ENCODE results near the gene DGKG.

Gene DGKG

DNA sequence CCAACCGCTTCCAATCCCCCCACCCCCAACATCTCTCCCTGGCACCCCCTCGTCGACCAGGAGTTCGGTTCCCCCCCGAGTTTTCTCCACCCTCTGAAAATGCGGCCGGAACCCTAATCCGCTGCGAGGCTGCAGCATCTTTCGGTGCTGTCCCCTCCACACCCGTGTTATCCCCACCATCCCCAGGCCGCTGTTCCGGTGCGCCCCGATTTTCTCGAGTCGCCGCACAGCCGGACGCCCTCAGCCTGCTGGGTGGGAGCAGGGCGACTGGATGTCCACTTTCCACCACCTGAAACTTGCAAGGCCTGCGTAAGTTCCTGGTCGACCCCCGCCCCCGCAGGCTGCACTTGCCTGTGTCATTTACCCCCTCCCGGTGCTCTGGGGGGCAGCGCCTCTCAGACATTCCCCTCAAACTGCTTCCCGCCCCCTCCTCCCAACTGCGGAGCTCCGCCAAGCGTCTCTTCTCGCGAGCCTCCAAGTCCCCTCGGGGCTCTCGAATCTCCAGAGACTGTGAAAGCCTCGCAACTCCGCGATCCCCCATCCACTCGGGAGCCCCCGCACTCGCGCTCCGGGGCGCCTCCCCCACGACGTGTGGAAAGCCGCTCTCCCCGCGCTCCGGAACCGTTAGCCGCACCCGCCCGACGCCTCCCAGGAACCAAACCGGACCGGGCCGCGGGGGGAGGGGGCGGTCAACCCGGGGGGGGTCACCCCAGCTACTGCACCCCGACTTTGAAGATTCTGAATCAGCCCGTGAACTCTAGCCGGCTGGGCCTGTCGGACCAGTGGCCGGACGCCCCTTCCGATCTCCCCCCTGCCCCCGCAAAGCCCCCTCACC is 253.7 kb downstream of the DGKG start:
- DNase-seq (ENCODE audit: low read depth), result no peak

DNA sequence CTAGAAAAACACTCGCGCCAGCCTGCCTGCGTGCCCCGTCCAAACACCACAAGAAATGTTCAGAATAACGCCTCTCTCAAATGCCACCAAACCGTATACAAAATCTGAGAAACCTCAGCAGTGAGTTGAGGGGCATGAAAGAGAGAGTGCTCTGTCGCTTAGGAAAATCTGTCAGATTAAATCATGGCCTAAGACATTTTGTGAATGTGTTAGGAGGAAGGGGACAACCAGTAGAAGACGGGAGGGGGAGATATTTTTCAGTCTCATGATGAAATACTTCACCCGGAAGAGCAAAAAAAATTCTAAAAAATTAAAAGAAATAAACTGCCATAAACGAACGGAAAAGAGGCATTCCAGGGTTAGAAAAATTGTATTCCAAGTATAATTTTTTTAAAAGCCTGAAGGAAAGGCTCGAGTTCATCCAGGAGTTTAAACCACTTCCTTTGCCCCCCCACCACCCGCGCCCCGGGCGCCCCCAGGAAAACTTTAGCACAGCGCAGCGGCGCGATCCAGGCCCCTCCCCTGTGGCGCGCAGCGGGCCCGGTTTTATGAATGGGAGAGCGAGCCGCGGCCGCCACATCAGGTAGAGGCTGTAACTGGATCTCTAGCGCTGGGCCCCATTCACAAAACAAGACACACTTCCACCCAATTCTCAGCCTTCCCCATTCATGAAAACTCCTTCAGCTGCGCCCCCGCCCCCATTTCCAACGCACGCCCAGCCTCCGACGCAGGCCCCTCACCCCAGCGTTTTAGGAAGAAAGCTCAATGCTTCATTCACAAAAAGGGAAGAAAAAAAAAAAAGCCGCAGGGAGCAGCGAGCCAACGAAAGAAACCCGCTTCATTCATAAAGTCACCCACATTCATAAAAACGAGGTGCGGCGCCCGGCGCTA is 254.6 kb downstream of the DGKG start:
- DNase-seq (ENCODE audit: low read depth), result peak; percentile 23

DNA sequence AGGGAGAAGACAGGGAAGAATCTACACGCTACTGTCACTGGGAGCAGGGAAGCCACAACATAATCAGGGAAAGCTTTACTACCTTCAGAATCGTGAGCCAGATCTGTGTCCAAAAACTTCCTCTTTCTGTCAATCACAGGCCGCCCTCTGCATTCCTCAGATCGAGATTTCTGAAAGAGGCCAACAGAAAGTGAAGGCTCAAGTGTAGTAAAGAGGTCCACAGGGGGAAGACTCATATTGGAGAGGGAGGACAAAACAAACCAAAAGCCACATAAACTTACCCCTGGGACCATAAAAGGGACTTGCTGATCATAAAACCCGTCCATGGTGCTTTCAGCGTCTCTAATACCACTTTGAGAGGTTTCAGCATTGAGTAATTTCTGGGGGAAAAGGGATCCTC is 256.5 kb downstream of the DGKG start:
- DNase-seq (ENCODE audit: low read depth), result no peak

DNA sequence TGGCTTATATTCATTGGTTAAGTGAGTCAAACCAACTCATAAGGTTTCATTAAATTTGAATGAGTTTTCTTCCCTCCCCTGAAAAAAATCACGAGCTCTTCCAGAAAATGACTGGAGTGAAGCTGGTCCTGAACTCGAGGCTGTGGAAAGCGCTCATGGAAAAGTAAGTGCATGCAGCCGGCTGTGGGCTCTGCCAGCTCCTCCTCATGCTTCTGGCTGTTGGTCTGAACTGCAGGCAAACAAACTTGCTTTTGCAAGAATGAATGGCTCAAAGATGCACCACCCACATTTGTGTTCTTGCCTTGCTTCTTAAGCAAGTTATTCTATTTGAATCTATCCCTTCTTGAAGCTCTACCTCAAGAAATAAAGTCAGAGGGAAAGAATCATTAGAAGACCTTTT is 259.3 kb downstream of the DGKG start:
- no peak for DNase-seq (ENCODE audit: low read depth)

GRCh38 chr3:186100398-186100797 is 261.6 kb downstream of the DGKG start:
- no peak for DNase-seq (ENCODE audit: low read depth)

DNA sequence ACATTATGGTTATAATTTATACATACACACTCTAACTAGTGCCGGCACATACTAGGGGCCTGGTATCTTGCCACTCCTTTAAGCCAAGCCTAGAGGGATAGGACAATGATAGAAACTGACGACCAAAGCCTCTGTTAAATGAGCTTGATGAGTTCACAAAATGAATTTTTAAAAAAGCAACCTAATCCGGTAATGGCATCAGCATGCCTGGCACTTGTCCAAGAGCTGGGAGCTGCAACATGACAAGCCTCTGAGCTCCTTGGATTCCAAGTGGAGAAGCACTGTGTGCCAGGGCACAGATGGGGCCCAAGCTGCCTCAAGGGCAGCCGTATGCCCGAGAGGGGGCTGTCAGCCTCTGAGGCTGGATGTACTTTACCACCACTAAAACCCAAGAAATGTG is 262.9 kb downstream of the DGKG start:
- DNase-seq (ENCODE audit: low read depth), result no peak

DNA sequence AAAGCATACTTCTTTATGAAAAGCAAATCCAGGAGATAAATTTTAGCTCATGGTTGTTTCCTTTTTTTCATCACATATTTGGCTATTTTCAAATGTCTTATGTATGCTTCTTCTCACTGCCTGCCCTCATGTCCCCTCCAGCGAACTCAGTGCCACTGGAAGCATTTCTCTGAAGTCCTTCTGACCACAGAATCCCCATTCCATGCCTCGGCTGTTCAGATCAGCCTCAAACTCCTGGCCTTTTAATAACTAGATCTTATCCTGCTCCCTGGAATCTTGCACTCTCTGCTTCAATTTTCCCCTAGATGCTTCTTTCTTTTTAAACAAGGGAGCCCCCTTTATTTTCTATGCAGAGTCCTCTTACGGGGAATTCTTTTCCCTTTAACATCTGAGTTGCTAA is 263.3 kb downstream of the DGKG start:
- no peak for DNase-seq (ENCODE audit: low read depth)

GRCh38 chr3:186097663-186098451 is 264.2 kb downstream of the DGKG start:
- no peak for DNase-seq (ENCODE audit: low read depth)

DNA sequence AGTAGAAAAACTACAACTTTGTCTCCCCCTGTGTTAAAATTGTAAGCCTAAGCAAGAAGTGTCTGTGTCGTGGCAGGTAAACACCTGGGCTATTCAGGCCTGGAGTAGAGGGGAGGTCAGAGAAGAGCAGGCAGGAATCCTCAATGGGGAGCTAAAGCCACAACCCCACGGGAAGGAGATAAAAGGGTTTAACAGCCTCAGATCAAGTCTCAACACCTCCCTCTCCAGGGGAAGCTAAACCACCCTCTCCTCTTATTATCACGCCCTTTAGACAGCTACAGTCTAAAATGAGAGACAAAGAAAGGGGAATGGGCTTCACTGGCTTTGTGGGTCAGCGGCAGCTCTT is 264.7 kb downstream of the DGKG start:
- DNase-seq (ENCODE audit: low read depth), result no peak

All from activated T-helper 1 cell treated with Interleukin-2 at 50 U/mL for 16 hours (primary cell).